MM.1S (cell line): ENCODE measurements around the gene TLR7.
A peak's percentile ranks its signal among the peaks of the same experiment; 100 is the strongest.

Experiments used
- DNase-seq: peaks from one replicate; pipeline ENCODE4 v3.0.0-alpha.2; 2015
- H2AFZ ChIP-seq: fragments of 300-600 bp; sonication (generic); 2 replicates; pipeline ENCODE4 v1.6.0; 2016; ENCODE audit warnings: antibody characterized with exemption, low read length
- H3F3A ChIP-seq: fragments of 300-600 bp; sonication (generic); 2 replicates; pipeline ENCODE4 v1.6.1; 2016; ENCODE audit warnings: mild to moderate bottlenecking, antibody characterized with exemption, low read length, moderate library complexity, mixed read lengths; ENCODE audit not compliant: insufficient read depth
- H3K27ac ChIP-seq: fragments of 300-600 bp; sonication (generic); 2 replicates; pipeline ENCODE4 v1.5.1; 2016; ENCODE audit warnings: mild to moderate bottlenecking, low read length
- H3K27me3 ChIP-seq: fragments of 300-600 bp; sonication (generic); replicated peaks from 2 replicates; pipeline ENCODE4 v1.6.0; 2016; ENCODE audit warnings: low read length; ENCODE audit not compliant: insufficient read depth
- H3K36me3 ChIP-seq: fragments of 300-600 bp; sonication (generic); replicated peaks from 2 replicates; pipeline ENCODE4 v1.6.1; 2016; ENCODE audit warnings: mild to moderate bottlenecking, low read length, mixed read lengths; ENCODE audit not compliant: insufficient read depth
- H3K4me1 ChIP-seq: fragments of 300-600 bp; sonication (generic); 2 replicates; pipeline ENCODE4 v1.6.1; 2016; ENCODE audit warnings: low read length, mixed read lengths
- H3K4me2 ChIP-seq: fragments of 300-600 bp; sonication (generic); 2 replicates; pipeline ENCODE4 v1.6.0; 2016; ENCODE audit warnings: low read depth, low read length
- H3K4me3 ChIP-seq: fragments of 300-600 bp; sonication (generic); 2 replicates; pipeline ENCODE4 v1.5.1; 2016; ENCODE audit warnings: low read length, mixed read lengths
- H3K79me2 ChIP-seq: fragments of 300-600 bp; sonication (generic); 2 replicates; pipeline ENCODE4 v1.6.1; 2016; ENCODE audit warnings: mixed run types, low read length, mixed read lengths
- H3K9ac ChIP-seq: fragments of 300-600 bp; sonication (generic); 2 replicates; pipeline ENCODE4 v1.6.1; 2016; ENCODE audit warnings: low read length, mixed read lengths
- H3K9me2 ChIP-seq: fragments of 300-600 bp; sonication (generic); replicated peaks from 2 replicates; pipeline ENCODE4 v1.6.1; 2016; ENCODE audit warnings: mild to moderate bottlenecking, low read length, mixed read lengths; ENCODE audit not compliant: insufficient read depth
- H3K9me3 ChIP-seq: fragments of 300-600 bp; sonication (generic); replicated peaks from 2 replicates; pipeline ENCODE4 v1.6.1; 2016; ENCODE audit warnings: mild to moderate bottlenecking, low read length, mixed read lengths; ENCODE audit not compliant: insufficient read depth
- H4K20me1 ChIP-seq: fragments of 300-600 bp; sonication (generic); 2 replicates; pipeline ENCODE4 v1.6.1; 2016; ENCODE audit warnings: mild to moderate bottlenecking, low read length, moderate library complexity, mixed read lengths; ENCODE audit not compliant: insufficient read depth
- CTCF ChIP-seq: fragments of 300-600 bp; sonication (generic); IDR thresholded peaks from 2 replicates; pipeline ENCODE4 v1.5.1; 2016; ENCODE audit warnings: antibody characterized with exemption, low read length, mixed read lengths
- EZH2 ChIP-seq: fragments of 300-600 bp; sonication (generic); optimal IDR thresholded peaks from 2 replicates; pipeline ENCODE3; 2017; ENCODE audit warnings: low read depth, mild to moderate bottlenecking, antibody characterized with exemption, low read length, mixed read lengths
- EZH2phosphoT487 ChIP-seq: fragments of 300-600 bp; sonication (generic); IDR thresholded peaks from 2 replicates; pipeline ENCODE4 v1.6.1; 2018; ENCODE audit warnings: antibody characterized with exemption, low read length

TLR7 gene

DNA sequence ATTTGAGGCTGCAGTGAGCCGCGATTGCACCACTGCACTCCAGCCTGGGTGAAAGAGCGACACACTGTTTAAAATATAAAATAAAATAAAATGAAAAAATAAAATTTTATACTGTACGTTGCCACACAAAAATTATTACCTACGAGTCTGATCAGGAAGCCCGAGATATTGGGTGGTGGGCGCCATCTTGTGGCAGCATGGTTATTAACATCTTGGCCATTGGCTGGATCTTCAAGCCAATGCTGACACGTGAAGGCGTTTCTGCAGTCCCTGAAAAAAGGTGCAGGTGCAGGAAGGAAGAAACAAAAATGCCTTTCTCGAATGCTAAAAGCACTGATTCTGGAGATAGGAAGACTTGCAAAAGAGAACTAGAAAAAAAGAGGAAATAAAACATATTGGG lies 34.6 kb downstream of the TLR7 start:
- Histone ChIP-seq H3K4me2 (peak overlapping the region; percentile 37; the same call in 1 of the 2 replicates), H3K27me3 (no peaks in the 10 kb centered on the region), H2AFZ (no peak overlapping the region), H4K20me1 (no peaks in the 10 kb centered on the region), H3K27ac (no peak overlapping the region), H3K4me3 (no peak overlapping the region), H3K36me3 (no peaks in the 10 kb centered on the region), H3K4me1 (peaks cover 3% of the 10 kb centered on the region; the same call in 1 of the 2 replicates), H3K9me2 (no peaks in the 10 kb centered on the region), H3F3A (no peaks in the 10 kb centered on the region), H3K79me2 (no peaks in the 10 kb centered on the region), H3K9me3 (no peaks in the 10 kb centered on the region), H3K9ac (no peak overlapping the region)
- TF ChIP-seq EZH2phosphoT487: no peak
- peak; percentile 50 for TF ChIP-seq CTCF
- DNase-seq: peak; percentile 55

DNA sequence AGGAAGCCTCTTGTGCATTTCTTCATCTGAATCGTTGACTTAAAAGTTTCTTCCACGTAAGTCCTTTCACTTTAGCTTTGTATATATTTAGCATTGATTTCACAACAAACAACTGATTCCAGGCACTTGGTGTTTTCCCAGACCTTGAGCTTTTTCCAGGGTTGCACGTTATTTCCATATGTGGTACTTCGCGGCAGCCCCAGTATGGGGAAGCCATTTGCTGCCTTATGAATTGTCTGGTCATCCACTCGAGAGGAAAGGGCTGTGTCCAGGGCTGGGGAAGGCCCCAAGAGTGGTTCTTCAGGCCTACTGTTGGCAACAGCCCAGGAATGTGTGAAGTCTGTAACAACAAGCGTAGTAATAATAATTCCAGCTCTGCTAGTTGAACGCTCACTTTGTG lies 36.8 kb downstream of the TLR7 start:
- Histone ChIP-seq H3K9me3 (no peaks in the 10 kb centered on the region), H3K27me3 (no peaks in the 10 kb centered on the region), H3K9me2 (no peaks in the 10 kb centered on the region), H3F3A (no peaks in the 10 kb centered on the region), H3K27ac (no peak overlapping the region), H2AFZ (no peak overlapping the region), H4K20me1 (no peaks in the 10 kb centered on the region), H3K36me3 (no peaks in the 10 kb centered on the region), H3K4me2 (no peak overlapping the region), H3K4me3 (no peak overlapping the region), H3K9ac (no peak overlapping the region), H3K4me1 (peaks cover 3% of the 10 kb centered on the region; the same call in 1 of the 2 replicates), H3K79me2 (no peaks in the 10 kb centered on the region)
- DNase-seq: no peak
- TF ChIP-seq CTCF (no peak), EZH2 (no peak), EZH2phosphoT487 (no peak)

GRCh38 chrX:12906046-12906761 lies 39.3 kb downstream of the TLR7 start, which contains the start of gene TLR8:
Gene TLR8, plus strand, starts transcription at chrX:12906620. Its CDS starts 87 bp downstream, at chrX:12906707.
- no peaks in the 10 kb centered on the region for H4K20me1 ChIP-seq
- no peaks in the 10 kb centered on the region for H3K36me3 ChIP-seq
- peaks cover 3% of the 10 kb centered on the region; the same call in 1 of the 2 replicates for H3K4me1 ChIP-seq
- H3K4me3 ChIP-seq: no peak within 1 kb of the TSS
- TF ChIP-seq CTCF (no peak), EZH2 (no peak), EZH2phosphoT487 (no peak)
- no peaks in the 10 kb centered on the region for H3K27me3 ChIP-seq
- H3K79me2 ChIP-seq: no peaks in the 10 kb centered on the region
- H2AFZ ChIP-seq: no peak within 1 kb of the TSS
- no peak within 1 kb of the TSS for H3K27ac ChIP-seq
- H3K4me2 ChIP-seq: no peak within 1 kb of the TSS
- H3K9ac ChIP-seq: no peak within 1 kb of the TSS
- no peaks in the 10 kb centered on the region for H3F3A ChIP-seq
- no peaks in the 10 kb centered on the region for H3K9me2 ChIP-seq
- H3K9me3 ChIP-seq: no peaks in the 10 kb centered on the region
- DNase-seq: no peak
